ENCODE data around the gene MAD2L1. TPM values are rescaled to one million over a fixed set of nuclear protein-coding genes. Genes with fewer than 3 reads are reported as not detected.

The MAD2L1 gene
- total RNA-seq, 1 experiment from 2014 or later, result 43.7 TPM

DNA sequence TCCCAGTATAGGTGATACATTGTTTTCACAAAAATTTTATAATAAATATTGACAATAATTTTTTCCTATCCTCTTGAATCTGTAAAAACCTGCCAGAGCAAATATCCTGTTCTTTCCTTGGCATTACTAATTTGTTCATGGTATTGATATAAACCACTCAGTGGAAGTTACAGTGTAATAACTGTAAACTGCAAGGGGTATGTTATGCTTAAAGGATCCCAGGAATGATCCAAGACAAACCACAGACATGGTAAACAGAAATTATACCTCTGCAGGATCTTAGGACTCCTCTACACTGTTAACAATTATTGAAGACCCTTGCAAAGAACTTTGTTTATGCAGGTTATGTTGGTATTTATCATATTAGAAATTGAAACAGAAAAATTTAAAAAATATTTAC lies 17.7 kb upstream of the MAD2L1 start:
- POLR2A ChIA-PET, result no interaction called here
- no peak overlapping the region for H3K27ac ChIP-seq (ENCODE audit: low read length)
- TF ChIP-seq SIN3A (IDR thresholded peaks at IDR 0.05; ENCODE audit: borderline replicate concordance, insufficient read depth, low read depth, low read length) (no peak), POLR2AphosphoS5 (IDR thresholded peaks at IDR 0.05; ENCODE audit: low read depth, low read length) (no peak), TCF7L2 (IDR thresholded peaks at IDR 0.05; ENCODE audit: low read depth, low read length) (no peak)
- TF ChIP-seq, protein P1, sequence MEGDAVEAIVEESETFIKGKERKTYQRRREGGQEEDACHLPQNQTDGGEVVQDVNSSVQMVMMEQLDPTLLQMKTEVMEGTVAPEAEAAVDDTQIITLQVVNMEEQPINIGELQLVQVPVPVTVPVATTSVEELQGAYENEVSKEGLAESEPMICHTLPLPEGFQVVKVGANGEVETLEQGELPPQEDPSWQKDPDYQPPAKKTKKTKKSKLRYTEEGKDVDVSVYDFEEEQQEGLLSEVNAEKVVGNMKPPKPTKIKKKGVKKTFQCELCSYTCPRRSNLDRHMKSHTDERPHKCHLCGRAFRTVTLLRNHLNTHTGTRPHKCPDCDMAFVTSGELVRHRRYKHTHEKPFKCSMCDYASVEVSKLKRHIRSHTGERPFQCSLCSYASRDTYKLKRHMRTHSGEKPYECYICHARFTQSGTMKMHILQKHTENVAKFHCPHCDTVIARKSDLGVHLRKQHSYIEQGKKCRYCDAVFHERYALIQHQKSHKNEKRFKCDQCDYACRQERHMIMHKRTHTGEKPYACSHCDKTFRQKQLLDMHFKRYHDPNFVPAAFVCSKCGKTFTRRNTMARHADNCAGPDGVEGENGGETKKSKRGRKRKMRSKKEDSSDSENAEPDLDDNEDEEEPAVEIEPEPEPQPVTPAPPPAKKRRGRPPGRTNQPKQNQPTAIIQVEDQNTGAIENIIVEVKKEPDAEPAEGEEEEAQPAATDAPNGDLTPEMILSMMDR (IDR thresholded peaks at IDR 0.05), result no peak
- TF ChIP-seq, protein P2, sequence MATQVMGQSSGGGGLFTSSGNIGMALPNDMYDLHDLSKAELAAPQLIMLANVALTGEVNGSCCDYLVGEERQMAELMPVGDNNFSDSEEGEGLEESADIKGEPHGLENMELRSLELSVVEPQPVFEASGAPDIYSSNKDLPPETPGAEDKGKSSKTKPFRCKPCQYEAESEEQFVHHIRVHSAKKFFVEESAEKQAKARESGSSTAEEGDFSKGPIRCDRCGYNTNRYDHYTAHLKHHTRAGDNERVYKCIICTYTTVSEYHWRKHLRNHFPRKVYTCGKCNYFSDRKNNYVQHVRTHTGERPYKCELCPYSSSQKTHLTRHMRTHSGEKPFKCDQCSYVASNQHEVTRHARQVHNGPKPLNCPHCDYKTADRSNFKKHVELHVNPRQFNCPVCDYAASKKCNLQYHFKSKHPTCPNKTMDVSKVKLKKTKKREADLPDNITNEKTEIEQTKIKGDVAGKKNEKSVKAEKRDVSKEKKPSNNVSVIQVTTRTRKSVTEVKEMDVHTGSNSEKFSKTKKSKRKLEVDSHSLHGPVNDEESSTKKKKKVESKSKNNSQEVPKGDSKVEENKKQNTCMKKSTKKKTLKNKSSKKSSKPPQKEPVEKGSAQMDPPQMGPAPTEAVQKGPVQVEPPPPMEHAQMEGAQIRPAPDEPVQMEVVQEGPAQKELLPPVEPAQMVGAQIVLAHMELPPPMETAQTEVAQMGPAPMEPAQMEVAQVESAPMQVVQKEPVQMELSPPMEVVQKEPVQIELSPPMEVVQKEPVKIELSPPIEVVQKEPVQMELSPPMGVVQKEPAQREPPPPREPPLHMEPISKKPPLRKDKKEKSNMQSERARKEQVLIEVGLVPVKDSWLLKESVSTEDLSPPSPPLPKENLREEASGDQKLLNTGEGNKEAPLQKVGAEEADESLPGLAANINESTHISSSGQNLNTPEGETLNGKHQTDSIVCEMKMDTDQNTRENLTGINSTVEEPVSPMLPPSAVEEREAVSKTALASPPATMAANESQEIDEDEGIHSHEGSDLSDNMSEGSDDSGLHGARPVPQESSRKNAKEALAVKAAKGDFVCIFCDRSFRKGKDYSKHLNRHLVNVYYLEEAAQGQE (IDR thresholded peaks at IDR 0.05; ENCODE audit: insufficient read depth in 1 of 2, low read depth in 2 of 2, low read length in 1 of 2), result no peak
- intact Hi-C loops (cut with micrococcal nuclease; ENCODE audit: unreplicated experiment), result no loop called here
- H3K9me3 ChIP-seq (ENCODE audit: control insufficient read depth, insufficient read depth, low read depth, low read length), result no peaks in the 10 kb centered on the region
- in situ Hi-C loops (cut with HindIII; ENCODE audit: low pct_unique_long_range_greater_than_20kb, low sequenced_read_pairs), result no loop called here
- no peaks in the 10 kb centered on the region for H3K36me3 ChIP-seq (ENCODE audit: control insufficient read depth, insufficient read depth, low read length)
- DNase-seq (ENCODE audit: low read depth, low spot score) (no peak), ATAC-seq (no peak)
- CTCF ChIA-PET, result no interaction called here
- BruUV-seq (replicated peaks), result no TSS peak
- H3K4me1 ChIP-seq (ENCODE audit: control insufficient read depth, insufficient read depth, low read length), result no peaks in the 10 kb centered on the region
- H3K27me3 ChIP-seq (ENCODE audit: control insufficient read depth, insufficient read depth, low read length), result no peaks in the 10 kb centered on the region
- no peak overlapping the region for H3K4me3 ChIP-seq (ENCODE audit: low read depth in 2 of 2, low read length in 2 of 2)

DNA sequence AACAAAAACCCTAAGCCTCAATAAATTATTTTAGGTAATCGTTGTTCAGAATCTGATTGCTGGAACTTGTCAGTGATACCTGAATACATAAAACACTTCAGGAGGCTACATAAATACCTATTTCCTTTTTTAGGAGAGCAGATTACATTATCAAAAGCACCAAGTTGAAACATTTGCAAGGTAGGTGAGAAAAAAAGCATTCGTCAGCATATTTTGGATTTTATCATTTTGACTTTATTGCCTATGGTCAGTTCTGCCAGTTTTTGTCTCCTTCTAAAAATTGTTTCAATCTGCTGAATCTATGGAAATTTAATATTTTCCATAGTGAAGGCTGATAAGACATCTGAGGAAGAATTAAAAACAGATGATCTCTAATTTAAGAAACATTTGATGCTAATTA lies 16.5 kb upstream of the MAD2L1 start:
- no TSS peak for BruUV-seq (replicated peaks)
- ATAC-seq (no peak), DNase-seq (ENCODE audit: low read depth, low spot score) (no peak)
- Histone ChIP-seq H3K36me3 (ENCODE audit: control insufficient read depth, insufficient read depth, low read length) (no peaks in the 10 kb centered on the region), H3K4me1 (ENCODE audit: control insufficient read depth, insufficient read depth, low read length) (no peaks in the 10 kb centered on the region), H3K27me3 (ENCODE audit: control insufficient read depth, insufficient read depth, low read length) (no peaks in the 10 kb centered on the region), H3K27ac (ENCODE audit: low read length) (no peak overlapping the region), H3K4me3 (ENCODE audit: low read depth in 2 of 2, low read length in 2 of 2) (no peak overlapping the region), H3K9me3 (ENCODE audit: control insufficient read depth, insufficient read depth, low read depth, low read length) (no peaks in the 10 kb centered on the region)
- POLR2A ChIA-PET, result no interaction called here
- TF ChIP-seq, protein P1 (IDR thresholded peaks at IDR 0.05), result no peak
- no peak for TF ChIP-seq POLR2AphosphoS5 (IDR thresholded peaks at IDR 0.05; ENCODE audit: low read depth, low read length)
- no peak for TF ChIP-seq TCF7L2 (IDR thresholded peaks at IDR 0.05; ENCODE audit: low read depth, low read length)
- TF ChIP-seq, protein P2 (IDR thresholded peaks at IDR 0.05; ENCODE audit: insufficient read depth in 1 of 2, low read depth in 2 of 2, low read length in 1 of 2), result no peak
- TF ChIP-seq SIN3A (IDR thresholded peaks at IDR 0.05; ENCODE audit: borderline replicate concordance, insufficient read depth, low read depth, low read length), result no peak
- CTCF ChIA-PET, result no interaction called here
- intact Hi-C loops (cut with micrococcal nuclease; ENCODE audit: unreplicated experiment), result no loop called here
- in situ Hi-C loops (cut with HindIII; ENCODE audit: low pct_unique_long_range_greater_than_20kb, low sequenced_read_pairs), result no loop called here

Data from Panc1 (cell line).